OCI-LY1 (cell line): ENCODE results near the gene RNF114.

Experiments
- EZH2 ChIP-seq: fragments of 200-600 bp; sonication (generic), shearing (Covaris generic); IDR thresholded peaks from 2 replicates; pipeline ENCODE4 v1.8.0; 2017; ENCODE audit warnings: borderline replicate concordance, mixed run types, mild to moderate bottlenecking, antibody characterized with exemption, low read length, moderate library complexity, mixed read lengths
- TF ChIP-seq, protein P1 (sequence below): fragments of 200-600 bp; sonication (generic), shearing (Covaris generic); IDR thresholded peaks from 2 replicates; pipeline ENCODE4 v1.5.1; 2017; ENCODE audit warnings: mild to moderate bottlenecking, antibody characterized with exemption, low read length, moderate library complexity, mixed read lengths

DNA sequence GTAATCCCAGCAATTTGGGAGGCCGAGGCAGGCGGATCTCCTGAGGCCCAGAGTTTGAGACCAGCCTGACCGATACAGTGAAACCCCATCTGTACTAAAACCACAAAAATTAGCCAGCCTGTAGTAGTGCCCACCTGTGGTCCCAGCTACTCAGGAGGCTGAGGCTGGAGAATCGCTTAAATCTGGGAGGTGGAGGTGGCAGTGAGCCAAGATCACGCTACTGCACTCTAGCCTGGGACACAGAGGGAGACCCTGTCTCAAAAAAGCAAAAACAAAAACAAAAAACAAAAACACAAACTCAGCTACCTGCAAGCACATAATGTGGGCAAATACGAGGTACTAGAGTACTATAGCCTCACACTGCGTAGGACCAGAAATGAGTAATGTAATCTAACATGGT, 17.2 kb upstream of the RNF114 start:
- TF ChIP-seq, protein P1, sequence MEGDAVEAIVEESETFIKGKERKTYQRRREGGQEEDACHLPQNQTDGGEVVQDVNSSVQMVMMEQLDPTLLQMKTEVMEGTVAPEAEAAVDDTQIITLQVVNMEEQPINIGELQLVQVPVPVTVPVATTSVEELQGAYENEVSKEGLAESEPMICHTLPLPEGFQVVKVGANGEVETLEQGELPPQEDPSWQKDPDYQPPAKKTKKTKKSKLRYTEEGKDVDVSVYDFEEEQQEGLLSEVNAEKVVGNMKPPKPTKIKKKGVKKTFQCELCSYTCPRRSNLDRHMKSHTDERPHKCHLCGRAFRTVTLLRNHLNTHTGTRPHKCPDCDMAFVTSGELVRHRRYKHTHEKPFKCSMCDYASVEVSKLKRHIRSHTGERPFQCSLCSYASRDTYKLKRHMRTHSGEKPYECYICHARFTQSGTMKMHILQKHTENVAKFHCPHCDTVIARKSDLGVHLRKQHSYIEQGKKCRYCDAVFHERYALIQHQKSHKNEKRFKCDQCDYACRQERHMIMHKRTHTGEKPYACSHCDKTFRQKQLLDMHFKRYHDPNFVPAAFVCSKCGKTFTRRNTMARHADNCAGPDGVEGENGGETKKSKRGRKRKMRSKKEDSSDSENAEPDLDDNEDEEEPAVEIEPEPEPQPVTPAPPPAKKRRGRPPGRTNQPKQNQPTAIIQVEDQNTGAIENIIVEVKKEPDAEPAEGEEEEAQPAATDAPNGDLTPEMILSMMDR: no peak
- TF ChIP-seq EZH2: no peak
